Measurements from ENCODE around the gene LRRC14B. TPM values are rescaled to one million over a fixed set of nuclear protein-coding genes. Genes with fewer than 3 reads are reported as not detected.

Gene LRRC14B
- total RNA-seq, 4 donors from 2014 or later, result not detected

DNA sequence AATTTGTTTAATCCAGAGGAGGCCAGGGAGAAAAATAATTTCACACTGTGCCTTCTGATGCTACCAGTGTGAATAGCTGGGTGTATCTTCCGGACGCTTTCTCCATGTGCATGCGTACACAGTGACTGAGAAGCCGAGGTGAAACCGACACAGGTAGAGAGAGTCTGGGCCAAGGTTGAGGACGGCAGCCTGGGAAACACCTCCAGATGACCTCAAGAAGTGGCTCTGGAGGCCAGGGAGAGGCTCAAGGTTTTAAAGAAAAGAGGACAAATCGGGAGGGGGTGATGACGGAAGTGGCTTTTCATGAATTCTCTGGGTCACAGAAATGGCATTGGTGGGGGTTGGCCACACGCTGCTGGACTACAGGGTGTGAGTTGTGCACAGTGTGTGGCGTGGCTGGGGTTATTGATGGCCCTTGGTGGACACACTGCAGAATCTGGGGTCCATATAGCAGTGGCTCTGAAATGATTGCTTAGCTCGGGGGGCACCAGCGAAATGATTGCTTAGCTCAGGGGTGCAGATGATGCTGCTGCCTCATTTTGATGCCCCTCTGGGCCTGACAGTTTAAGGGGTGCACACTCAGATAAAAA lies 34.1 kb upstream of the LRRC14B start:
- DNase-seq, result no peak
- peaks cover 0 to 30% (median 0%) of the 10 kb centered on the region in 4 donors for H3K27me3 ChIP-seq
- no peaks in the 10 kb centered on the region for H3K9me3 ChIP-seq
- H3K4me1 ChIP-seq, result no peaks in the 10 kb centered on the region
- no peaks in the 10 kb centered on the region for H3K36me3 ChIP-seq
- no peak overlapping the region for H3K4me3 ChIP-seq
- intact Hi-C loops (cut with DNase I), result no loop called here
- TF ChIP-seq POLR2A (IDR thresholded peaks at IDR 0.05), result no peak
- no peak for TF ChIP-seq CTCF (IDR thresholded peaks at IDR 0.05)
- WGBS, 2 donors, result 87 to 88% methylated on average over 12 of the region's 12 CpGs
- no peak overlapping the region for H3K27ac ChIP-seq

DNA sequence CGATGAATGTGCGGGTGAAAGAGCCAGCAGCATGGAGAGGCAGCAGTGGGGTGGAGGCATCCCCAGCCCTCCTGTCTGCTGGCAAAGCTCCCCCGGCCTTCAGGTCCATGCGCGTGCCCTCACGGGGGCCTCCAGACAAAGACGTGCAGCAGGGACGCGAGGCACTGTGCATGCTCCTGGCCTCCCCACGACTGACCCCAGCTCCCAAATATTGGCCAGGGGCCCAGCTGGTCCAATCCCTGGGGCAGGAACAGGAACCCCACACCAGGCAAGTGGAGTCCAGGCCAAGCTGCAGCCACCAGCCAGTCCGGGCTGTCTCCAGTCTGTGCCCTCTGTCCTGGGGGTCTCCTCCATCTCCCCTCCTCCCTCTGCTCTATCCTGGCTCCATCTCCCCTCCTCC lies 33.5 kb upstream of the LRRC14B start:
- Histone ChIP-seq H3K27me3 (peaks cover 0 to 30% (median 0%) of the 10 kb centered on the region in 4 donors), H3K4me1 (no peaks in the 10 kb centered on the region), H3K9me3 (no peaks in the 10 kb centered on the region), H3K4me3 (no peak overlapping the region), H3K27ac (no peak overlapping the region), H3K36me3 (no peaks in the 10 kb centered on the region)
- 77 to 94% methylated on average over 6 to 10 of the region's 11 CpGs for WGBS, 2 donors
- no peak for DNase-seq
- intact Hi-C loops (cut with DNase I), result no loop called here
- TF ChIP-seq CTCF (IDR thresholded peaks at IDR 0.05) (no peak), POLR2A (IDR thresholded peaks at IDR 0.05) (no peak)

- DNase-seq, result no peak
- intact Hi-C loops (cut with DNase I), result no loop called here
- Histone ChIP-seq H3K27me3 (peaks cover 0 to 30% (median 0%) of the 10 kb centered on the region in 4 donors), H3K27ac (no peak overlapping the region), H3K4me3 (no peak overlapping the region), H3K4me1 (no peaks in the 10 kb centered on the region), H3K9me3 (no peaks in the 10 kb centered on the region), H3K36me3 (no peaks in the 10 kb centered on the region)
- TF ChIP-seq POLR2A (IDR thresholded peaks at IDR 0.05), result no peak
- no peak for TF ChIP-seq CTCF (IDR thresholded peaks at IDR 0.05)
- 82 to 88% methylated on average over 10 to 12 of the region's 17 CpGs for WGBS, 2 donors
Observed at GRCh38 chr5:158807-159447, 32.4 kb upstream of the LRRC14B start.

- intact Hi-C loops (cut with DNase I), result no loop called here
- no peak overlapping the region for H3K4me3 ChIP-seq
- TF ChIP-seq POLR2A (IDR thresholded peaks at IDR 0.05), result no peak
- TF ChIP-seq CTCF (IDR thresholded peaks at IDR 0.05), result no peak
- H3K27ac ChIP-seq, result no peak overlapping the region
- H3K27me3 ChIP-seq, result peaks cover 0 to 30% (median 0%) of the 10 kb centered on the region in 4 donors
- WGBS, 2 donors, result 68 to 73% methylated on average over 14 of the region's 19 CpGs
- H3K9me3 ChIP-seq, result no peaks in the 10 kb centered on the region
- DNase-seq, result no peak
- no peaks in the 10 kb centered on the region for H3K36me3 ChIP-seq
- H3K4me1 ChIP-seq, result no peaks in the 10 kb centered on the region
Observed at GRCh38 chr5:159448-160172, 31.7 kb upstream of the LRRC14B start.

- intact Hi-C loops (cut with DNase I), result no loop called here
- Histone ChIP-seq H3K27me3 (peaks cover 0 to 26% (median 0%) of the 10 kb centered on the region in 4 donors), H3K27ac (no peak overlapping the region), H3K36me3 (no peaks in the 10 kb centered on the region), H3K4me1 (no peaks in the 10 kb centered on the region), H3K9me3 (no peaks in the 10 kb centered on the region), H3K4me3 (no peak overlapping the region)
- WGBS, 2 donors, result 57 to 74% methylated on average over 14 of the region's 14 CpGs
- no peak for DNase-seq
- no peak for TF ChIP-seq POLR2A (IDR thresholded peaks at IDR 0.05)
- no peak for TF ChIP-seq CTCF (IDR thresholded peaks at IDR 0.05)
Observed at GRCh38 chr5:160173-160510, 31.2 kb upstream of the LRRC14B start.

Data from esophagus squamous epithelium (tissue), 5 donors.